22Rv1 (cell line): Measurements from ENCODE around the gene NEFH.

ENCODE experiments used
- ZFX ChIP-seq: fragments of 450-650 bp; IDR thresholded peaks from 2 replicates; pipeline ENCODE4 v1.6.1; 2017; ENCODE audit warnings: antibody characterized with exemption, borderline replicate concordance
- TF ChIP-seq, protein P1 (sequence below): fragments of 450-650 bp; IDR thresholded peaks from 2 replicates; pipeline ENCODE4 v1.5.1; 2017; ENCODE audit warnings: mild to moderate bottlenecking

DNA sequence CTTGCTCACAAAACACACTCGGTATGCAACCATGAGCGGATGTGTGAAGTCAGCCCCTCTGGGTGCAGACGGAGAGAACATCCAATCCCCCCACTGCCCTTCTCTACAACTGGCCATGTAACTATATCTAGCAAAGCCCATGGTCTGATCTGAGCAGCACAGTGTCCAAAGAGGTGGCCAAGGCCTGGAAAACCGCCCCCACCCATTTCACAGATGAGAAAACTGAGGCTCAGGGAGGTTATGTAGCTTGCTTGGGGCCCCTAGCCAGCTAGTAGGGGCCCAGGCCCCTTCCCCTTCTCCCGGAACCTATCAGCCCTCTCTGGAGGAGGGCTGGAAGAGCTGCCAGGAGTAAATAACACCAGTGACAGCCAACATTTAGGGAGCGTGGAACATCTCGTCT lies 15.4 kb upstream of the NEFH start:
- TF ChIP-seq, protein P1, sequence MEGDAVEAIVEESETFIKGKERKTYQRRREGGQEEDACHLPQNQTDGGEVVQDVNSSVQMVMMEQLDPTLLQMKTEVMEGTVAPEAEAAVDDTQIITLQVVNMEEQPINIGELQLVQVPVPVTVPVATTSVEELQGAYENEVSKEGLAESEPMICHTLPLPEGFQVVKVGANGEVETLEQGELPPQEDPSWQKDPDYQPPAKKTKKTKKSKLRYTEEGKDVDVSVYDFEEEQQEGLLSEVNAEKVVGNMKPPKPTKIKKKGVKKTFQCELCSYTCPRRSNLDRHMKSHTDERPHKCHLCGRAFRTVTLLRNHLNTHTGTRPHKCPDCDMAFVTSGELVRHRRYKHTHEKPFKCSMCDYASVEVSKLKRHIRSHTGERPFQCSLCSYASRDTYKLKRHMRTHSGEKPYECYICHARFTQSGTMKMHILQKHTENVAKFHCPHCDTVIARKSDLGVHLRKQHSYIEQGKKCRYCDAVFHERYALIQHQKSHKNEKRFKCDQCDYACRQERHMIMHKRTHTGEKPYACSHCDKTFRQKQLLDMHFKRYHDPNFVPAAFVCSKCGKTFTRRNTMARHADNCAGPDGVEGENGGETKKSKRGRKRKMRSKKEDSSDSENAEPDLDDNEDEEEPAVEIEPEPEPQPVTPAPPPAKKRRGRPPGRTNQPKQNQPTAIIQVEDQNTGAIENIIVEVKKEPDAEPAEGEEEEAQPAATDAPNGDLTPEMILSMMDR, result no peak
- TF ChIP-seq ZFX, result no peak
